DND-41 (cell line): ENCODE data around the gene SPPL3.

Experiments used
- EZH2 ChIP-seq: IDR thresholded peaks from 3 replicates; pipeline ENCODE4 v1.6.1; 2012; ENCODE audit warnings: borderline replicate concordance, low read depth, mild to moderate bottlenecking, moderate library complexity, low read length, inconsistent platforms; ENCODE audit not compliant: severe bottlenecking
- TF ChIP-seq, protein P1 (sequence below): IDR thresholded peaks from 2 replicates; pipeline ENCODE4 v1.5.1; 2012; ENCODE audit warnings: borderline replicate concordance, low read length, moderate library complexity, mild to moderate bottlenecking; ENCODE audit not compliant: poor library complexity, severe bottlenecking; ENCODE audit errors: extremely low read depth

- TF ChIP-seq, protein P1, sequence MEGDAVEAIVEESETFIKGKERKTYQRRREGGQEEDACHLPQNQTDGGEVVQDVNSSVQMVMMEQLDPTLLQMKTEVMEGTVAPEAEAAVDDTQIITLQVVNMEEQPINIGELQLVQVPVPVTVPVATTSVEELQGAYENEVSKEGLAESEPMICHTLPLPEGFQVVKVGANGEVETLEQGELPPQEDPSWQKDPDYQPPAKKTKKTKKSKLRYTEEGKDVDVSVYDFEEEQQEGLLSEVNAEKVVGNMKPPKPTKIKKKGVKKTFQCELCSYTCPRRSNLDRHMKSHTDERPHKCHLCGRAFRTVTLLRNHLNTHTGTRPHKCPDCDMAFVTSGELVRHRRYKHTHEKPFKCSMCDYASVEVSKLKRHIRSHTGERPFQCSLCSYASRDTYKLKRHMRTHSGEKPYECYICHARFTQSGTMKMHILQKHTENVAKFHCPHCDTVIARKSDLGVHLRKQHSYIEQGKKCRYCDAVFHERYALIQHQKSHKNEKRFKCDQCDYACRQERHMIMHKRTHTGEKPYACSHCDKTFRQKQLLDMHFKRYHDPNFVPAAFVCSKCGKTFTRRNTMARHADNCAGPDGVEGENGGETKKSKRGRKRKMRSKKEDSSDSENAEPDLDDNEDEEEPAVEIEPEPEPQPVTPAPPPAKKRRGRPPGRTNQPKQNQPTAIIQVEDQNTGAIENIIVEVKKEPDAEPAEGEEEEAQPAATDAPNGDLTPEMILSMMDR, result no peak
- no peak for TF ChIP-seq EZH2
Measured at GRCh38 chr12:120925740-120926563, 21.8 kb upstream of the SPPL3 start.
